Measurements from ENCODE around the gene GALC. TPM values are rescaled to one million over a fixed set of nuclear protein-coding genes. Genes with fewer than 3 reads are reported as not detected.

GALC gene
- total RNA-seq, 1 donor from 2014 or later = 21.2 TPM

DNA sequence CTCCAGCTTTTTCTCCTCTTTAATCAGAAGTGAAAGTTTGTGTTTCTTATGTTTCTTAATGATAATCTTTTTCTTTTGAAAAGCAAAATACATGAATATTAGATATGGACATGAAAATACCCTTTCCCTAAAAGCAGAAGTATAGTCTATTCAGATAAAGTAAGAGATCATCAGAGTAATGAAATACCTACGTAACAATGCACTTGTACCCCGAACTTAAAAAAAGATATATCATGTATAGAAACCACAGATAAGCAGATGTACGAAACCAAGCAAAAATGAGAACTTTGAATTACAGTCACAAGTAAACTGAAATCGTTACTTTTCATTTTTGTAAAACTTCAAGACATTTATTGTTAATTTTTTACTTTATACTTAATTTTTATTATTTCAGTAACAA is 10.4 kb upstream of the GALC start:
- Histone ChIP-seq H3K36me3 (ENCODE audit: insufficient read depth, low read length) (no peaks in the 10 kb centered on the region), H4K20me1 (ENCODE audit: insufficient read depth, low read length) (no peaks in the 10 kb centered on the region), H3K27me3 (ENCODE audit: insufficient read depth, low read length) (no peaks in the 10 kb centered on the region), H2AFZ (ENCODE audit: low read depth, low read length) (no peak overlapping the region), H3K9me3 (ENCODE audit: insufficient read depth, low read depth, low read length) (no peaks in the 10 kb centered on the region), H3K27ac (ENCODE audit: low read depth, low read length) (no peak overlapping the region), H3K9ac (ENCODE audit: low read length) (no peak overlapping the region), H3K79me2 (ENCODE audit: insufficient read depth, low read length) (no peaks in the 10 kb centered on the region), H3K4me2 (ENCODE audit: low read length) (no peak overlapping the region), H3K4me1 (ENCODE audit: insufficient read depth, low read length) (no peaks in the 10 kb centered on the region), H3K4me3 (ENCODE audit: insufficient read depth, low read depth, low read length) (no peak overlapping the region)
- DNase-seq (ENCODE audit: low read depth) (no peak), FAIRE-seq (no peak)
- TF ChIP-seq, protein P1, sequence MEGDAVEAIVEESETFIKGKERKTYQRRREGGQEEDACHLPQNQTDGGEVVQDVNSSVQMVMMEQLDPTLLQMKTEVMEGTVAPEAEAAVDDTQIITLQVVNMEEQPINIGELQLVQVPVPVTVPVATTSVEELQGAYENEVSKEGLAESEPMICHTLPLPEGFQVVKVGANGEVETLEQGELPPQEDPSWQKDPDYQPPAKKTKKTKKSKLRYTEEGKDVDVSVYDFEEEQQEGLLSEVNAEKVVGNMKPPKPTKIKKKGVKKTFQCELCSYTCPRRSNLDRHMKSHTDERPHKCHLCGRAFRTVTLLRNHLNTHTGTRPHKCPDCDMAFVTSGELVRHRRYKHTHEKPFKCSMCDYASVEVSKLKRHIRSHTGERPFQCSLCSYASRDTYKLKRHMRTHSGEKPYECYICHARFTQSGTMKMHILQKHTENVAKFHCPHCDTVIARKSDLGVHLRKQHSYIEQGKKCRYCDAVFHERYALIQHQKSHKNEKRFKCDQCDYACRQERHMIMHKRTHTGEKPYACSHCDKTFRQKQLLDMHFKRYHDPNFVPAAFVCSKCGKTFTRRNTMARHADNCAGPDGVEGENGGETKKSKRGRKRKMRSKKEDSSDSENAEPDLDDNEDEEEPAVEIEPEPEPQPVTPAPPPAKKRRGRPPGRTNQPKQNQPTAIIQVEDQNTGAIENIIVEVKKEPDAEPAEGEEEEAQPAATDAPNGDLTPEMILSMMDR (IDR thresholded peaks at IDR 0.05; ENCODE audit: insufficient read depth, low read depth, low read length) = no peak
- no peak for TF ChIP-seq EZH2 (IDR thresholded peaks at IDR 0.05; ENCODE audit: insufficient read depth, low read length)
- H3K9me3 Mint-ChIP-seq (ENCODE audit: unreplicated experiment) = no peaks in the 10 kb centered on the region
- H3K4me3 Mint-ChIP-seq (ENCODE audit: unreplicated experiment) = no peak overlapping the region
- H3K36me3 Mint-ChIP-seq (ENCODE audit: low read depth, unreplicated experiment) = no peaks in the 10 kb centered on the region
- H3K27ac Mint-ChIP-seq (ENCODE audit: unreplicated experiment) = no peak overlapping the region
- no peaks in the 10 kb centered on the region for H3K27me3 Mint-ChIP-seq (ENCODE audit: low read depth, unreplicated experiment)
- H3K4me1 Mint-ChIP-seq (ENCODE audit: low read depth, unreplicated experiment) = peaks cover 8% of the 10 kb centered on the region

GRCh38 chr14:88002421-88003075 is 9.6 kb upstream of the GALC start:
- Histone ChIP-seq H3K36me3 (ENCODE audit: insufficient read depth, low read length) (no peaks in the 10 kb centered on the region), H3K4me1 (ENCODE audit: insufficient read depth, low read length) (no peaks in the 10 kb centered on the region), H3K27ac (ENCODE audit: low read depth, low read length) (no peak overlapping the region), H3K4me2 (ENCODE audit: low read length) (no peak overlapping the region), H3K27me3 (ENCODE audit: insufficient read depth, low read length) (no peaks in the 10 kb centered on the region), H3K79me2 (ENCODE audit: insufficient read depth, low read length) (no peaks in the 10 kb centered on the region), H3K9me3 (ENCODE audit: insufficient read depth, low read depth, low read length) (no peaks in the 10 kb centered on the region), H3K4me3 (ENCODE audit: insufficient read depth, low read depth, low read length) (no peak overlapping the region), H4K20me1 (ENCODE audit: insufficient read depth, low read length) (no peaks in the 10 kb centered on the region), H2AFZ (ENCODE audit: low read depth, low read length) (no peak overlapping the region), H3K9ac (ENCODE audit: low read length) (no peak overlapping the region)
- TF ChIP-seq EZH2 (IDR thresholded peaks at IDR 0.05; ENCODE audit: insufficient read depth, low read length) = no peak
- TF ChIP-seq, protein P1 (IDR thresholded peaks at IDR 0.05; ENCODE audit: insufficient read depth, low read depth, low read length) = no peak
- no peak for DNase-seq (ENCODE audit: low read depth)
- no peak for FAIRE-seq
- Mint-ChIP-seq H3K4me3 (ENCODE audit: unreplicated experiment) (no peak overlapping the region), H3K36me3 (ENCODE audit: low read depth, unreplicated experiment) (no peaks in the 10 kb centered on the region), H3K27ac (ENCODE audit: unreplicated experiment) (peak overlapping the region; percentile 10), H3K4me1 (ENCODE audit: low read depth, unreplicated experiment) (peaks cover 8% of the 10 kb centered on the region), H3K27me3 (ENCODE audit: low read depth, unreplicated experiment) (no peaks in the 10 kb centered on the region), H3K9me3 (ENCODE audit: unreplicated experiment) (no peaks in the 10 kb centered on the region)

DNA sequence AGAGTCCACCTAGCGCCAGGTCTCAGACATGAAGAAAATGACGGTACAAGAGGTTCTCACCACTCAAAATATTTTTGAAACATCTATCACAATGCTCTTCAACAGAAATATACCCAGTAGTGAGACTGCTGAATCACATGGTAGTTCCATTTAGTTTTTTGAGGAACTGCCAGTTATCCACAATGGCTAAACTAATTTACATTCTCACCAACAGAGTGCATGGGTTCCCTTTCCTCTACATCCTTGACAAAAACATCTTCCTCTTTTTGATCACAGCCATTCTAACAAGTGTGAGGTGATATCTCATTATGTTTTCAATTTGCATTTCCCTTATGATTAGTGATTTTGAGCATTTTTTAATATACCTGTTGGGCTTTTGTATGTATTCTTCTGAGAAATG is 6.3 kb upstream of the GALC start:
- Histone ChIP-seq H3K4me2 (ENCODE audit: low read length) (no peak overlapping the region), H2AFZ (ENCODE audit: low read depth, low read length) (no peak overlapping the region), H3K27me3 (ENCODE audit: insufficient read depth, low read length) (no peaks in the 10 kb centered on the region), H3K79me2 (ENCODE audit: insufficient read depth, low read length) (no peaks in the 10 kb centered on the region), H3K4me1 (ENCODE audit: insufficient read depth, low read length) (peaks cover 7% of the 10 kb centered on the region), H3K27ac (ENCODE audit: low read depth, low read length) (no peak overlapping the region), H3K9ac (ENCODE audit: low read length) (no peak overlapping the region), H3K9me3 (ENCODE audit: insufficient read depth, low read depth, low read length) (no peaks in the 10 kb centered on the region), H4K20me1 (ENCODE audit: insufficient read depth, low read length) (no peaks in the 10 kb centered on the region), H3K4me3 (ENCODE audit: insufficient read depth, low read depth, low read length) (no peak overlapping the region), H3K36me3 (ENCODE audit: insufficient read depth, low read length) (no peaks in the 10 kb centered on the region)
- Mint-ChIP-seq H3K27ac (ENCODE audit: unreplicated experiment) (no peak overlapping the region), H3K9me3 (ENCODE audit: unreplicated experiment) (no peaks in the 10 kb centered on the region), H3K4me3 (ENCODE audit: unreplicated experiment) (no peak overlapping the region), H3K27me3 (ENCODE audit: low read depth, unreplicated experiment) (no peaks in the 10 kb centered on the region), H3K4me1 (ENCODE audit: low read depth, unreplicated experiment) (peaks cover 27% of the 10 kb centered on the region), H3K36me3 (ENCODE audit: low read depth, unreplicated experiment) (no peaks in the 10 kb centered on the region)
- FAIRE-seq = no peak
- no peak for DNase-seq (ENCODE audit: low read depth)
- TF ChIP-seq, protein P1 (IDR thresholded peaks at IDR 0.05; ENCODE audit: insufficient read depth, low read depth, low read length) = no peak
- TF ChIP-seq EZH2 (IDR thresholded peaks at IDR 0.05; ENCODE audit: insufficient read depth, low read length) = no peak

All from astrocyte (in vitro differentiated cells and primary cell).